Body of pancreas (tissue), 4 donors: ENCODE measurements around the gene CDK19.
"Not testable (repeated sequence)": the region's sequence is repeated elsewhere in the genome, so short reads cannot be mapped to it uniquely, and the experiment has no call there.

ENCODE experiments used
- POLR2A ChIP-seq, 3 donors: fragments of 450-650 bp; IDR thresholded peaks; one replicate each; pipeline ENCODE4 v1.6.1; 2016; ENCODE audit warnings: antibody characterized with exemption in 3 of 3, mild to moderate bottlenecking in 2 of 3
- TF ChIP-seq, protein P1 (sequence below), 7 experiments: fragments of 450-650 bp in 4 of 7; fragments of 200-600 bp in 3 of 7; sonication (generic) in 3 of 7; IDR thresholded peaks; one replicate each; pipeline ENCODE4 v1.5.1; 2016 to 2019; ENCODE audit warnings: antibody characterized with exemption in 7 of 7

DNA sequence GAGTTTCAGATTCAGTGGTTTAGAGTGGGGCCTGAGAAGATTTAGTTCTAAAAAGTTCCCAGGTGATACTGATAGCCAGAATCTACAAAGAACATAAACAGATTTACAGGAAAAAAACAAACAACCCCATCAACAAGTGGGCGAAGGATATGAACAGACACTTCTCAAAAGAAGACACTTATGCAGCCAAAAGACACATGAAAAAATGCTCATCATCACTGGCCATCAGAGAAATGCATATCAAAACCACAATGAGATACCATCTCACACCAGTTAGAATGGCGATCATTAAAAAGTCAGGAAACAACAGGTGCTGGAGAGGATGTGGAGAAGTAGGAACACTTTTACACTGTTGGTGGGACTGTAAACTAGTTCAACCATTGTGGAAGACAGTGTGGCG, 214.6 kb downstream of the CDK19 start:
- TF ChIP-seq, protein P1, sequence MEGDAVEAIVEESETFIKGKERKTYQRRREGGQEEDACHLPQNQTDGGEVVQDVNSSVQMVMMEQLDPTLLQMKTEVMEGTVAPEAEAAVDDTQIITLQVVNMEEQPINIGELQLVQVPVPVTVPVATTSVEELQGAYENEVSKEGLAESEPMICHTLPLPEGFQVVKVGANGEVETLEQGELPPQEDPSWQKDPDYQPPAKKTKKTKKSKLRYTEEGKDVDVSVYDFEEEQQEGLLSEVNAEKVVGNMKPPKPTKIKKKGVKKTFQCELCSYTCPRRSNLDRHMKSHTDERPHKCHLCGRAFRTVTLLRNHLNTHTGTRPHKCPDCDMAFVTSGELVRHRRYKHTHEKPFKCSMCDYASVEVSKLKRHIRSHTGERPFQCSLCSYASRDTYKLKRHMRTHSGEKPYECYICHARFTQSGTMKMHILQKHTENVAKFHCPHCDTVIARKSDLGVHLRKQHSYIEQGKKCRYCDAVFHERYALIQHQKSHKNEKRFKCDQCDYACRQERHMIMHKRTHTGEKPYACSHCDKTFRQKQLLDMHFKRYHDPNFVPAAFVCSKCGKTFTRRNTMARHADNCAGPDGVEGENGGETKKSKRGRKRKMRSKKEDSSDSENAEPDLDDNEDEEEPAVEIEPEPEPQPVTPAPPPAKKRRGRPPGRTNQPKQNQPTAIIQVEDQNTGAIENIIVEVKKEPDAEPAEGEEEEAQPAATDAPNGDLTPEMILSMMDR (IDR thresholded peaks at IDR 0.05): not testable (repeated sequence)
- TF ChIP-seq POLR2A (IDR thresholded peaks at IDR 0.05): not testable (repeated sequence)
